Superior temporal gyrus (tissue), 1 donor: Measurements from ENCODE around the gene RLIM.

Experiments
- DNase-seq: peaks from one replicate; pipeline ENCODE4 v3.0.0-alpha.2; 2016; ENCODE audit errors: extremely low spot score

RLIM gene

GRCh38 chrX:74536152-74536831 is 78.1 kb downstream of the RLIM start:
- DNase-seq: peak; percentile 20

DNA sequence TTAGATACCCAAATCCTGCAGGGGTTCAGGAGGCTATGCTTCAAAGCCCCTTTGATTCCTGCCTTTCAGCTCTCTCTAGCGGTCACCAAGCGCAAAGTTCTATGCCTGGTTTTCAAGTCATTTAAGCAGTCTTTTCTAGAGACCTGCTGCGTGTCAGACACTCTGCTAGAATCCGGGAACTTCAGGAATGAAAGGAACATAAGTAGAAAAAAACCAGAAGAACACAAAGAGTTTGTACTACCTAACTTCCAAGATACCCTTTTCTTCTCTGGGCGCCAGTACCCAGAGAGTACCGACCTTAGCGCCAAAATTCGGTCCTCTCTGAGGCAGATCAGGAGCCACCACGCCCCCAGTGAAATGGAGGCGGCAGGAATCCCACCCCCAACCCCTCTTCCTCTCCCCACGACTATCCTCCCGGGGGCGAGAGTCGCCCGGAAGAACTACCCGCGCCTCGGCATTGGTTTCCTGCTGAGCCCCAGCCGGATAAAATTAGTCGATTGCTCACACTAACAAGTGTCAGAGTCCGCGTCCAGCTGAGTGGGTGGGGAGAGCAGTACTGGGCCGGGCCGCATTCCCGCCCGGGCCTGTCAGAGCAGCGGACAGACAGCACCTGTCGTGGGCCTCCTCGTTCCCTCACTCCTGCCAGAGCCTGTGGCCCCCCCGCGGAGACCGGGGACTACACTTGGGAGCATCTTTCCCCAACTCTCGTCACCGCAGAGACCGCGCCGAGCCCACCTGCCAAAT is 78.8 kb downstream of the RLIM start:
- peak; percentile 72 for DNase-seq
